Hematopoietic multipotent progenitor cell treated with erythropoietin and hydrocortisone succinate and interleukin-3 and kit ligand, for 6 days (in vitro differentiated cells): ENCODE data around the gene AP3S2.

ENCODE experiments used
- DNase-seq: peaks from one replicate; pipeline ENCODE4 v3.0.0-alpha.2; 2015

AP3S2 gene

GRCh38 chr15:89812847-89813320 is 80.9 kb downstream of the AP3S2 start:
- DNase-seq = no peak

- no peak for DNase-seq
Observed at GRCh38 chr15:89812011-89812846, 81.6 kb downstream of the AP3S2 start.

DNA sequence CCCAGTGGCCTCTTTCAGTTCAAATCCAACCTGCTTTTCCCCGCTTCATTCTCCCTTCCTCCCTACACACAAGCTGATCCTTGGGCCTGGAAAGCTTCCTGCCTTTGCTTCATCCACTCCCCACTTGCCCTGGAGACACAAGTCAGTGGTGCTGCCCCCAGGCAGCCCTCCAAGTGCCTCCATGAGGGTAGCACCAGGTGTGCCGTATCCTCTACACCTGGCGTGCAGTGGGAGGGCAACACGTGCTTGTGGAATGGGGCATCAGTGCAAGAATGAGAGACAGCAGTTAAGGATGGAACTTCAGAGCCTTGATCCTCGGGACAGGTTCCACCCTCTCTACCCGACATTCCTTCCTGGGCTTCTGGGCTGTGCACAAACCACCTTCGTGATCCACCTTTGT is 83.0 kb downstream of the AP3S2 start:
- no peak for DNase-seq

- DNase-seq = no peak
Observed at GRCh38 chr15:89809787-89810148, 84.0 kb downstream of the AP3S2 start.

GRCh38 chr15:89809093-89809786 is 84.6 kb downstream of the AP3S2 start:
- DNase-seq = no peak

DNA sequence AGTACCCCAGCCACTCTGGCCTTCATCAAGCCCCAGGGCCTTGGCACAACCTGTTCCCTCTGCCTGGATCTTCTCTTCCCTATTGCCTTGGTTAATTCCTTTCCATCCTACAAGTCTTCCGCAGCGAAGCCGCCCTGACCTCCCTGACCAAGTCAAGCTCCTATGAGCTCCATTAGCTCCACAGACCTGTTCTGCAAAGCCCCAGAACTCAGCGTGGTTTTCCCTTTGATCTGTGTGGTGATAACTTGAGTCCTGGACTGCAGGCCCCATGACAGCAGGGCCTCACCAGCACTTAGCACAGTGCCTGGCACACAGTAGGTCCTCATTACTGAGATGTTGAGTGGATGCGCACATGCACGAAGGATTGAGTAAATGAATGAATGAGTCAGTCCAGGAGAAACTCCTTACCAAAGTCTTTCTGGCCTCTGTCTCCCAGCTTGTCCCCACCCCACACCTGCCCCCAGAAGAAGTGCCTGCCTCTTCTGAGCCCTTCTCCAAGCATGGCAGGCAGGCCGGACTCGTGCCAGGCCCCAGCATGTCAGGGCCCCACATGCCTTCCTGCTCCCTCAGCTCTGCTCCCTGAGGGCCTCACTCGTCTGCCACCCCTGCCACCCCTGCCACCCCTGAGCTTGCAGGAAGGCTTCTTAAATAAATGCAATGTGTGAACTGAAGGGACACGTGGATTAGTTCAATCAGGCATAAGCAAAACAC is 85.5 kb downstream of the AP3S2 start:
- no peak for DNase-seq

- no peak for DNase-seq
Observed at GRCh38 chr15:89807689-89808088, 86.1 kb downstream of the AP3S2 start.

DNA sequence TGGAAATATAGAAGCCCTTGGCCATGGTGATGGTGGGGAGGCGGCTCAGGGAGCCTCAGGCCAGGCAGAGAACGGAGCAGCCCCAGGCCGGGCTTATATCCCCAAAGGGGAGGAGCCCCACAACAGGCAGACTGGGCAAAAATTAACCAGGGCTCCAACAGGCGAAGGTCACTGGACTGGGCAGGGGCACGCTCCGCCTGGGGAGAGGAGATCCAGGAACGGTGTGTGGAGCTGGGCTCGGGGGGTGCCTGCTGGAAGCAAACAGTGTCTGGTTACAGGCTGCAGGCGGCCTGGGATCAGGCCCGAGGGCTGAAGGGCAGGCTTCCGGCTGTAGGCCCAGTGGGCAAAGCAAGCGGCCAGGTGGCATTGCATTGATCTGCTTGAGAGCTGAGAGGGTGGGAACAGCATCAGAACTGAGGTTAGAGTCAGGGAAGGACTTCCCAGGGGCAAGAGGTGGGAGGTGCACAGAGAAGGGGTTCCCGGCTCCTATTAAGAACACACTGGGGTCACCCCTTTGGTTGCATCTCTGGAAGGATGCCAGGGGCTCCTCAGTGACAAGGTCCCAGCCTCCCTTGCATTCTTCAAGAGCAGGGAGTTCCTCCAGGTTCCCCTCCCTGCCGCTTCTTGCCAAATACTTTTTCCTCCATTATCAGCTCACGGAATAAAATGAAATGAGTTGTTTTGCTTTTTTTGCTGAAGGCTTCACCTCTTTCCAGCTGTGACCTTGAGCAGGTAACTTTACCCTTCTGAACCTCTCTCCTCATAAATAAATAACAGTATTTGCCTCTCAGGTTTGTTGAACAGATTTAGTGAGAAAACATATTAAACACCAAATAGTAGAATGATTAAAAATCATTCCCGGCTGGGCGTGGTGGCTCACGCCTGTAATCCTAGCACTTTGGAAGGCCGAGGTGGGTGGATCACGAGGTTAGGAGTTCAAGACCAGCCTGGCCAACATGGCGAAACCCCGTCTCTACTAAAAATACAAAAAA is 86.9 kb downstream of the AP3S2 start:
- no peak for DNase-seq

- DNase-seq = no peak
Observed at GRCh38 chr15:89806210-89806558, 87.6 kb downstream of the AP3S2 start.

- no peak for DNase-seq
Observed at GRCh38 chr15:89805241-89806209, 88.3 kb downstream of the AP3S2 start.

DNA sequence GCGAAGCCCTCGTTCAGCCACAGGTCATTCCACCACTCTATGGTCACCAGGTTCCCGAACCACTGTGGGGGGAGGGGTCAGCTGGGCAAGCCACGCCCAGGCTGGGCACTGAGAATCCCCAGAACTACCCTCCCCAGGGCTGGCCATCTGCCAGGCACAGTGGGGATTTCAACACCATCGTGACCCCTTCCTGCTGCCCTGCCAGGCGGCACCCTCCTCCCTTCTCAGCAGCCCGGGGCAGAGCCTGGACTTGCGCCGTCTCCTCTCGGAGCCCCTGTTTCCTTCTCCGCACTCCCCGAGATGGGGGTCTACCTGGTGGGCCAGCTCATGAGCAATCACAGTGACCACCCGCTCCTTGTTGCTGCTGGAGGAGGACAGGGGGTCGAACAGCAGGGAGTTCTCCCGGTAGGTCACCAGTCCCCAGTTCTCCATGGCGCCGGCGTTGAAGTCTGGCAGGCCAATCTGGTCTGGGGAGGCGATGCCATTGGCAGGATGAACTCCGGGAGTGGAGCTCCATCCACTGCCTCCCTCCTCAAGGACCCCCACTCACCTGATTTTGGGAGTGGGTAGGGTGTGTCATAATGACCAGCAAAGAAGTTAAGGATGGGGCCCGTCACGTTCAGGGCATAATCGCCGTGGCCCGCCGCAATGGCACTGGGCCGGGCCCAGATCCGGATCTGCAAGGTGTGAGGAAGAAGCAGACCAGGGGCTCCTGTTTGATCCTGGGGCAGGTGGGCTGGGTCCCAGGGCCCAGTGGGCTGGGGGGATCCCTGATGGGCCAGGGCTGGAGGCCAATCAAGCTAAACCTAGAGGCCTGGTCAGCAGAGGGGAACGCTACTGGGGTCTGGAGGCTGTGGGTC is 89.6 kb downstream of the AP3S2 start:
- DNase-seq = no peak

GRCh38 chr15:89802986-89803824 is 90.6 kb downstream of the AP3S2 start:
- DNase-seq = no peak

DNA sequence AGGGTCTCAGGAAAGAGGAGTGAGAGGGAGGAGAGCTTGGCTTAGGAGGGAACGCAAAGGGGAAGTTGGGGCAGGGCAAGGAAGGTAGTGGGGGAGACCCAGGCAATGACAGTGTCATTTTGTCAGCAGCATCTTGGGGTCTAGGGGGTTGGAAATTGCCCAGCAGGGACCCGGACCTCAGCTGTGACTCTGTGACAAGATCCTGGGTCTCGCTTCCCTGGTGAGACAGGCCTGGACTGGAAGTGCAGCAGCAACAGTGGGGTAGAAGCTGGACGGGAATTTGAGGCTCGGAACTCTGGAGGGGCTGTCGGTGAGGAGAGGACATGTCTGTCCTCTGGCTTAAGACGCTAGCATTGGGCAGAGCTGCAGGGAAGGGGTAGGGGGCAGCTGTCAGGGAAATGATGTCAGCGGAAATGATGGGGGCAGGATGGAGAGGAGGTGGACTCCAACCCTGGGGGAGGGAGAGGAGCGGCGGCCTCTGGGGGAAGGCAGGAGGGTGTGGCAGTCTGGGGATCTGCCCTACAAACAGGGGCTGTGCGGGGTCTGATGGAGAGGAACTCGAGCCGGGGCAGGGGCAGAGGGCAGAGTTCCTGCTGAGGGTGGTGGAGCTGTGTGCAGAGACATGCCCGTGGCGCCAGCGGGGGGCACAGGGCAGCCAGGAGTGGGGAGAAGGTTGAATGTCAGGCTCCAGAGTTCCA is 91.4 kb downstream of the AP3S2 start:
- DNase-seq = no peak

- DNase-seq = no peak
Observed at GRCh38 chr15:89801471-89802195, 92.2 kb downstream of the AP3S2 start.

GRCh38 chr15:89799918-89800498 is 93.8 kb downstream of the AP3S2 start:
- DNase-seq = no peak

DNA sequence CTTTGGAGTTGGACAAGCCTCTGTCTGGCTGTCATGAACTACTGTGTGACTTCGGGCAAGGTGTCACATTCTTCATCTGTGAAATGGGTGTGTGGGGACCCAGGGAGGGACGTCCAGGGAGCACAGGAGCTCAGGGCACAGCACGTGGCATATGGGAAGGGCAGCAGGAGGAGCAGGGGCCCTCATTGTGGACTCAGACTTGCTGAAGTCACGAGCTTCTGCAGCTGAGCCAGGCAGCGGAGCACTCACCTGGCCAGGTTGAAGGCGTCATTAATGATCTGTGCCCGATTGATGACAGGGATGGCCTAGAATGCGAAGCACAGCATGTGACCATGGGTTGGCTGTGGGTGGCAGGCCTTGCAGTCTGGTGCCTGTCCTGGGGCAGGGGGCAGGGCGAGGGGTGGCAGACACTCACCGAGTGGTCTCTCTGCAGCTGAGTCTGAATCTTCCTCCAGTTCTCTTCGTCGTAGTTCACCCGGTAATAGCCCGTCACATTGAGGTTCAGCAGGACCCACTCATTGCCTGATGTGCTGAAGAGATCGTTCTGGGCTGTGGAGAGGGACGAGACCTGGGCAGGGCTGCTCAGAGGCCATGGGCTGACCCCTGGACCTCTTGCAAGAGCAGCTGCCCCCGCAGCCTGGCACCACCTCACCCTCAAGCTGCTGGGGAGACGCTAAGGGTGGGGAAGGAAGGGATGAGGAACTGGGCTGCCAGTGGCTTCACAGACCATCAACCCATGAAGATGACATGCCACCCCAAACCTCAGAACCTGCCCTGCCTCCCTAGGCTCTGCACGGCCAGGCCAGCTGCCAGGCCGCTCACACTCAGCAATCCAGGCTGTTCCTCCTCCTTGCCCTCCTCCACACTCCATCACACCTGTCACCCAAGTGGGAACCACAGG is 94.5 kb downstream of the AP3S2 start:
- DNase-seq = no peak
